ENCODE measurements around the gene MUCL1.
A peak's percentile ranks its signal among the peaks of the same experiment; 100 is the strongest.

Gene MUCL1, protein sequence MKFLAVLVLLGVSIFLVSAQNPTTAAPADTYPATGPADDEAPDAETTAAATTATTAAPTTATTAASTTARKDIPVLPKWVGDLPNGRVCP

DNA sequence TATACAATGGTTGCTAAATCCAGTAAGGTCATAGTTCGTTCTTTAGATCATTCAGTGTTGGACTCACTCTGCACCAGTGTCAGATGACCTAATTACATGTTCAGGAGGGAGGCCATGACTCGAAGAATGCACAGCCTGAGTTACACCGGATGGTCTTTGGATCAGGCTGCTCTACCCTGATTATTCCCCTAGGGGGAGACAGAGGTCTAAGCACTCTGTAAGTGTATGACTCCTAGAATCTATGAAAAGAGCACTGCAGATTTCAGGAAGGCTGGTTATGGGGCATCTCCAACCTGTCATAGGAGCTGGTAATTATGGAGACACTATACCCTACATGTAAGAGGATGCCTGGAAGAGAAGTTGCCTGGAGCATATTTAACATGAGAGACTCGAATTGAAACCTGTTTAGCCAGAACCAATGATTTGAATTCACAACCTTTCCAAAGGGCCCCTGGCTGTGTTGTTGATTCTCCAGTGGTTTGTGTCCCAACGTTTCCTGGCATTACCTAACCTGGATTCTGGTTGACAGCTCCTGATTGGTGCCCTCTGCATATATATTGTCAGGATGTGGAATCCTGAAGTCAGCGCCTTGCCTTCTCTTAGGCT is at the start of gene MUCL1:
Gene MUCL1, plus strand, starts transcription at position 584 of the 606 bp plus-strand sequence. CDS start 67 bp downstream, outside the sequence.
- POLR2A ChIA-PET, result no interaction called here
- Histone ChIP-seq H3K4me3 (ENCODE audit: low read depth, low read length) (no peak within 1 kb of the TSS), H3K36me3 (ENCODE audit: control insufficient read depth in 2 of 2, insufficient read depth in 1 of 2, low read length in 2 of 2) (no peaks in the 10 kb centered on the region), H3K27ac (ENCODE audit: extremely low read depth, low read depth, low read length) (no peak within 1 kb of the TSS), H3K9me3 (ENCODE audit: control insufficient read depth, insufficient read depth, low read depth, low read length) (no peaks in the 10 kb centered on the region), H3K4me1 (ENCODE audit: control insufficient read depth, insufficient read depth, low read length) (no peaks in the 10 kb centered on the region)
- TF ChIP-seq ZNF660 (tag by site-specific recombination; IDR thresholded peaks at IDR 0.05) (peak; percentile 60; the same call in 1 of the 2 replicates), HOXA7 (CRISPR knock-in tag; IDR thresholded peaks at IDR 0.05; ENCODE audit: borderline replicate concordance) (no peak), ZNF274 (IDR thresholded peaks at IDR 0.05; ENCODE audit: low read length) (no peak), ZNF274 (tag by site-specific recombination; IDR thresholded peaks at IDR 0.05; ENCODE audit: borderline replicate concordance) (no peak), ZNF23 (tag by site-specific recombination; IDR thresholded peaks at IDR 0.05; ENCODE audit: borderline replicate concordance) (no peak), ZNF596 (tag by site-specific recombination; IDR thresholded peaks at IDR 0.05) (no peak), ZNF76 (tag by site-specific recombination; IDR thresholded peaks at IDR 0.05; ENCODE audit: borderline replicate concordance, low read depth) (no peak), ZNF747 (tag by site-specific recombination; IDR thresholded peaks at IDR 0.05) (no peak), GLIS1 (tag by site-specific recombination; IDR thresholded peaks at IDR 0.05) (no peak), ZNF624 (tag by site-specific recombination; IDR thresholded peaks at IDR 0.05) (no peak), ZNF654 (tag by site-specific recombination; IDR thresholded peaks at IDR 0.05; ENCODE audit: low read depth) (peak; percentile 61), ZNF571 (tag by site-specific recombination; IDR thresholded peaks at IDR 0.05) (no peak), ZNF404 (tag by site-specific recombination; IDR thresholded peaks at IDR 0.05) (no peak), SP2 (tag by site-specific recombination; IDR thresholded peaks at IDR 0.05) (no peak), KLF9 (tag by site-specific recombination; IDR thresholded peaks at IDR 0.05; ENCODE audit: low read depth) (no peak)
- TF ChIP-seq, protein P1, sequence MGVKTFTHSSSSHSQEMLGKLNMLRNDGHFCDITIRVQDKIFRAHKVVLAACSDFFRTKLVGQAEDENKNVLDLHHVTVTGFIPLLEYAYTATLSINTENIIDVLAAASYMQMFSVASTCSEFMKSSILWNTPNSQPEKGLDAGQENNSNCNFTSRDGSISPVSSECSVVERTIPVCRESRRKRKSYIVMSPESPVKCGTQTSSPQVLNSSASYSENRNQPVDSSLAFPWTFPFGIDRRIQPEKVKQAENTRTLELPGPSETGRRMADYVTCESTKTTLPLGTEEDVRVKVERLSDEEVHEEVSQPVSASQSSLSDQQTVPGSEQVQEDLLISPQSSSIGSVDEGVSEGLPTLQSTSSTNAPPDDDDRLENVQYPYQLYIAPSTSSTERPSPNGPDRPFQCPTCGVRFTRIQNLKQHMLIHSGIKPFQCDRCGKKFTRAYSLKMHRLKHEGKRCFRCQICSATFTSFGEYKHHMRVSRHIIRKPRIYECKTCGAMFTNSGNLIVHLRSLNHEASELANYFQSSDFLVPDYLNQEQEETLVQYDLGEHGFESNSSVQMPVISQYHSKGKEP (tag by site-specific recombination; IDR thresholded peaks at IDR 0.05), result no peak
- TF ChIP-seq, protein P2, sequence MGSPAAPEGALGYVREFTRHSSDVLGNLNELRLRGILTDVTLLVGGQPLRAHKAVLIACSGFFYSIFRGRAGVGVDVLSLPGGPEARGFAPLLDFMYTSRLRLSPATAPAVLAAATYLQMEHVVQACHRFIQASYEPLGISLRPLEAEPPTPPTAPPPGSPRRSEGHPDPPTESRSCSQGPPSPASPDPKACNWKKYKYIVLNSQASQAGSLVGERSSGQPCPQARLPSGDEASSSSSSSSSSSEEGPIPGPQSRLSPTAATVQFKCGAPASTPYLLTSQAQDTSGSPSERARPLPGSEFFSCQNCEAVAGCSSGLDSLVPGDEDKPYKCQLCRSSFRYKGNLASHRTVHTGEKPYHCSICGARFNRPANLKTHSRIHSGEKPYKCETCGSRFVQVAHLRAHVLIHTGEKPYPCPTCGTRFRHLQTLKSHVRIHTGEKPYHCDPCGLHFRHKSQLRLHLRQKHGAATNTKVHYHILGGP (tag by site-specific recombination; IDR thresholded peaks at IDR 0.05), result no peak
- TF ChIP-seq, protein P3, sequence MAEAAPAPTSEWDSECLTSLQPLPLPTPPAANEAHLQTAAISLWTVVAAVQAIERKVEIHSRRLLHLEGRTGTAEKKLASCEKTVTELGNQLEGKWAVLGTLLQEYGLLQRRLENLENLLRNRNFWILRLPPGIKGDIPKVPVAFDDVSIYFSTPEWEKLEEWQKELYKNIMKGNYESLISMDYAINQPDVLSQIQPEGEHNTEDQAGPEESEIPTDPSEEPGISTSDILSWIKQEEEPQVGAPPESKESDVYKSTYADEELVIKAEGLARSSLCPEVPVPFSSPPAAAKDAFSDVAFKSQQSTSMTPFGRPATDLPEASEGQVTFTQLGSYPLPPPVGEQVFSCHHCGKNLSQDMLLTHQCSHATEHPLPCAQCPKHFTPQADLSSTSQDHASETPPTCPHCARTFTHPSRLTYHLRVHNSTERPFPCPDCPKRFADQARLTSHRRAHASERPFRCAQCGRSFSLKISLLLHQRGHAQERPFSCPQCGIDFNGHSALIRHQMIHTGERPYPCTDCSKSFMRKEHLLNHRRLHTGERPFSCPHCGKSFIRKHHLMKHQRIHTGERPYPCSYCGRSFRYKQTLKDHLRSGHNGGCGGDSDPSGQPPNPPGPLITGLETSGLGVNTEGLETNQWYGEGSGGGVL (tag by site-specific recombination; IDR thresholded peaks at IDR 0.05), result no peak
- CTCF ChIA-PET, result interaction anchor here (0.6 to 3.6 kb wide), 14 partner anchors 15 to 443 kb away, joined by 3 to 26 read pairs (median 4); partner anchors contain the start of gene OR6C6

DNA sequence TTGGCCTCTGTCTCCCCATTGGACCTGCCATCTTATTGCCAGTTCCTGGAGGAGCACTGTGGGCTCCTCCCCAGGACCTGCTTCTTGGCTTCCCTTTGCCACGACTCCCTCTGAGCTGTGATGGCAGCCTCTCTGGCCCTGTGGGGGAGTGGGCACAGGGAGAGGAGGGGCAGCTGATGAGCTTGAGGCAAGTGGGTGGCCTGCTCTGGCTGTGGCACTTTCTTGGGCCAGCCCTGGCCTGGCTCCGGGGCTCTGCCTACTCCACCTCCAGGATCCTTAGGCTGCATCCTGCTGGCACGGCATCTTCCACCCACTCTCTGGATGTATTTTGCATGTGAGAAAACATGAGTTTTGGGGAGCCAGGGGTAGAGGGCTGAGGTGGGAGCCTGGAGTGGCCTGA is 32.6 kb upstream of the MUCL1 start:
- H3K4me3 ChIP-seq (ENCODE audit: low read depth, low read length), result no peak overlapping the region
- H3K36me3 ChIP-seq (ENCODE audit: control insufficient read depth in 2 of 2, insufficient read depth in 1 of 2, low read length in 2 of 2), result no peaks in the 10 kb centered on the region
- POLR2A ChIA-PET, result no interaction called here
- no peaks in the 10 kb centered on the region for H3K9me3 ChIP-seq (ENCODE audit: control insufficient read depth, insufficient read depth, low read depth, low read length)
- CTCF ChIA-PET, result no interaction called here
- no peak overlapping the region for H3K27ac ChIP-seq (ENCODE audit: extremely low read depth, low read depth, low read length)
- no peaks in the 10 kb centered on the region for H3K4me1 ChIP-seq (ENCODE audit: control insufficient read depth, insufficient read depth, low read length)
- no peak for TF ChIP-seq ZBTB8A (tag by site-specific recombination; IDR thresholded peaks at IDR 0.05)
- no peak for TF ChIP-seq ZNF549 (tag by site-specific recombination; IDR thresholded peaks at IDR 0.05)
- TF ChIP-seq ZNF404 (tag by site-specific recombination; IDR thresholded peaks at IDR 0.05), result no peak
- TF ChIP-seq ZNF701 (tag by site-specific recombination; IDR thresholded peaks at IDR 0.05), result no peak
- TF ChIP-seq, protein P4, sequence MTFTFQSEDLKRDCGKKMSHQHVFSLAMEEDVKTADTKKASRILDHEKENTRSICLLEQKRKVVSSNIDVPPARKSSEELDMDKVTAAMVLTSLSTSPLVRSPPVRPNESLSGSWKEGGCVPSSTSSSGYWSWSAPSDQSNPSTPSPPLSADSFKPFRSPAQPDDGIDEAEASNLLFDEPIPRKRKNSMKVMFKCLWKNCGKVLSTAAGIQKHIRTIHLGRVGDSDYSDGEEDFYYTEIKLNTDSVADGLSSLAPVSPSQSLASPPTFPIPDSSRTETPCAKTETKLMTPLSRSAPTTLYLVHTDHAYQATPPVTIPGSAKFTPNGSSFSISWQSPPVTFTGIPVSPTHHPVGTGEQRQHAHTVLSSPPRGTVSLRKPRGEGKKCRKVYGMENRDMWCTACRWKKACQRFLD (tag by site-specific recombination; IDR thresholded peaks at IDR 0.05), result no peak
- TF ChIP-seq ZNF2 (tag by site-specific recombination; IDR thresholded peaks at IDR 0.05), result no peak
- TF ChIP-seq ZNF555 (tag by site-specific recombination; conservative IDR thresholded peaks at IDR 0.05), result no peak
- TF ChIP-seq, protein P5, sequence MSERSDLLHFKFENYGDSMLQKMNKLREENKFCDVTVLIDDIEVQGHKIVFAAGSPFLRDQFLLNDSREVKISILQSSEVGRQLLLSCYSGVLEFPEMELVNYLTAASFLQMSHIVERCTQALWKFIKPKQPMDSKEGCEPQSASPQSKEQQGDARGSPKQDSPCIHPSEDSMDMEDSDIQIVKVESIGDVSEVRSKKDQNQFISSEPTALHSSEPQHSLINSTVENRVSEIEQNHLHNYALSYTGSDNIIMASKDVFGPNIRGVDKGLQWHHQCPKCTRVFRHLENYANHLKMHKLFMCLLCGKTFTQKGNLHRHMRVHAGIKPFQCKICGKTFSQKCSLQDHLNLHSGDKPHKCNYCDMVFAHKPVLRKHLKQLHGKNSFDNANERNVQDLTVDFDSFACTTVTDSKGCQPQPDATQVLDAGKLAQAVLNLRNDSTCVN (tag by site-specific recombination; optimal IDR thresholded peaks at IDR 0.05), result no peak
- TF ChIP-seq OSR2 (tag by site-specific recombination; IDR thresholded peaks at IDR 0.05), result no peak
- no peak for TF ChIP-seq ZBTB21 (tag by site-specific recombination; IDR thresholded peaks at IDR 0.05)
- TF ChIP-seq ZNF292 (tag by site-specific recombination; IDR thresholded peaks at IDR 0.05; ENCODE audit: borderline replicate concordance, low read depth), result no peak
- no peak for TF ChIP-seq ZNF621 (tag by site-specific recombination; IDR thresholded peaks at IDR 0.05)
- no peak for TF ChIP-seq ZBTB7A (tag by site-specific recombination; IDR thresholded peaks at IDR 0.05; ENCODE audit: low read depth)
